K562 (cell line): ENCODE data around the gene ALDH7A1. TPM values are rescaled to one million over a fixed set of nuclear protein-coding genes. Genes with fewer than 3 reads are reported as not detected.
A peak's percentile ranks its signal among the peaks of the same experiment; 100 is the strongest.

Experiments used
- ATF7 ChIP-seq: fragments of 450-650 bp; IDR thresholded peaks from 2 replicates; pipeline ENCODE4 v1.7.1; 2014; ENCODE audit warnings: mild to moderate bottlenecking, moderate library complexity
- CC2D1A ChIP-seq: fragments of 450-650 bp; IDR thresholded peaks from 2 replicates; pipeline ENCODE4 v1.6.1; 2017; ENCODE audit warnings: mild to moderate bottlenecking
- DEAF1 ChIP-seq: fragments of 450-650 bp; formaldehyde crosslinking; IDR thresholded peaks from 2 replicates; pipeline ENCODE4 v1.4.0; 2020; ENCODE audit warnings: mild to moderate bottlenecking, moderate library complexity
- MGA ChIP-seq: fragments of 450-650 bp; IDR thresholded peaks from 2 replicates; pipeline ENCODE4 v1.6.1; 2016; ENCODE audit warnings: mild to moderate bottlenecking, moderate library complexity
- NFIC ChIP-seq: fragments of 450-650 bp; IDR thresholded peaks from 2 replicates; pipeline ENCODE4 v1.6.1; 2017; ENCODE audit warnings: mild to moderate bottlenecking, inconsistent platforms
- SMAD4 ChIP-seq: fragments of 250-450 bp; sonication (Bioruptor Pico); conservative IDR thresholded peaks from 2 replicates; pipeline ENCODE4 v1.8.0; 2021; ENCODE audit warnings: inconsistent platforms, mild to moderate bottlenecking, moderate library complexity
- TCF3 ChIP-seq: sonication (generic); formaldehyde crosslinking; IDR thresholded peaks from 2 replicates; pipeline ENCODE4 v1.4.0; 2020; ENCODE audit warnings: mild to moderate bottlenecking, missing genetic modification reagents
- TEAD1 ChIP-seq, 2 experiments: fragments of 450-650 bp in 1 of 2; sonication (generic) in 1 of 2; formaldehyde crosslinking; IDR thresholded peaks; 2 replicates each; pipeline versions ENCODE4 v1.4.0 to v1.8.0; 2020 to 2022; ENCODE audit warnings: mild to moderate bottlenecking in 2 of 2, missing genetic modification reagents in 1 of 2
- TEAD2 ChIP-seq: fragments of 450-650 bp; IDR thresholded peaks from 2 replicates; pipeline ENCODE4 v1.6.1; 2016; ENCODE audit warnings: missing genetic modification characterization, control low read depth, missing compliant biosample characterization
- THRAP3 ChIP-seq: fragments of 450-650 bp; IDR thresholded peaks from 2 replicates; pipeline ENCODE4 v1.6.1; 2016; ENCODE audit warnings: mild to moderate bottlenecking, inconsistent platforms, borderline replicate concordance
- TRIM28 ChIP-seq: fragments of 450-650 bp; IDR thresholded peaks from 2 replicates; pipeline ENCODE4 v1.6.1; 2017
- XRCC5 ChIP-seq: fragments of 200-400 bp; formaldehyde crosslinking; IDR thresholded peaks from 2 replicates; pipeline ENCODE4 v1.6.1; 2017; ENCODE audit warnings: low read depth, mild to moderate bottlenecking, low read length
- ZKSCAN3 ChIP-seq: fragments of 250-450 bp; sonication (Bioruptor Pico); IDR thresholded peaks from 2 replicates; pipeline ENCODE4 v1.4.0; 2020
- ZNF165 ChIP-seq: fragments of 250-450 bp; sonication (Bioruptor Pico); IDR thresholded peaks from 2 replicates; pipeline ENCODE4 v1.4.0; 2020; ENCODE audit warnings: borderline replicate concordance
- ZNF175 ChIP-seq: fragments of 200-800 bp; sonication (Bioruptor generic); IDR thresholded peaks from 2 replicates; pipeline ENCODE4 v1.6.1; 2016; ENCODE audit warnings: low read depth, mild to moderate bottlenecking, missing genetic modification characterization, missing compliant biosample characterization
- ZNF57 ChIP-seq: fragments of 450-650 bp; formaldehyde crosslinking; IDR thresholded peaks from 2 replicates; pipeline ENCODE4 v1.4.0; 2020; ENCODE audit warnings: mild to moderate bottlenecking, moderate library complexity
- ZNF668 ChIP-seq: fragments of 250-450 bp; sonication (Bioruptor Pico); IDR thresholded peaks from 2 replicates; pipeline ENCODE4 v1.8.0; 2022; ENCODE audit warnings: mild to moderate bottlenecking, inconsistent platforms
- ZNF695 ChIP-seq: fragments of 450-650 bp; formaldehyde crosslinking; IDR thresholded peaks from 2 replicates; pipeline ENCODE4 v1.4.0; 2020; ENCODE audit warnings: mild to moderate bottlenecking, moderate library complexity
- ZNF75A ChIP-seq: fragments of 450-650 bp; formaldehyde crosslinking; IDR thresholded peaks from 2 replicates; pipeline ENCODE4 v1.4.0; 2020; ENCODE audit warnings: mild to moderate bottlenecking
- ZNF77 ChIP-seq: fragments of 250-450 bp; sonication (Bioruptor Pico); IDR thresholded peaks from 2 replicates; pipeline ENCODE4 v1.5.0; 2020
- polyA plus RNA-seq, 8 experiments: library from polyadenylated mRNA; depleted of rRNA in 4 of 8; stranded (reverse) in 5 of 8; unstranded in 3 of 8; fragments of >200 nt; fragmentation: Nextera tagmentation in 2 of 8; fragmentation: Illumina TruSeq in 1 of 8; extraction: Ambion mirVana in 2 of 8; extraction: Trizol in 1 of 8; gene quantifications; 2 replicates each; pipeline versions ENCODE4 v1.2.1 to v1.2.3, GENCODE V29; 2011 to 2014; ENCODE audit warnings: inconsistent platforms in 1 of 8, missing spikeins in 1 of 8
- total RNA-seq, 7 experiments: library from RNA; depleted of rRNA in 6 of 7; stranded (reverse); fragments of >200 nt in 6 of 7; fragmentation: Illumina TruSeq in 2 of 7; extraction: Trizol in 2 of 7; gene quantifications; 2 replicates each; pipeline versions ENCODE4 v1.2.1 to v1.2.3, GENCODE V29; 2011 to 2021; ENCODE audit warnings: low replicate concordance in 1 of 7

The ALDH7A1 gene
- total and polyA plus RNA-seq, 9 of the 15 experiments (the other 6 are each of a cell fraction or from before 2014, with no cell fraction given) = 0.04 to 0.49 TPM; not detected in 7

DNA sequence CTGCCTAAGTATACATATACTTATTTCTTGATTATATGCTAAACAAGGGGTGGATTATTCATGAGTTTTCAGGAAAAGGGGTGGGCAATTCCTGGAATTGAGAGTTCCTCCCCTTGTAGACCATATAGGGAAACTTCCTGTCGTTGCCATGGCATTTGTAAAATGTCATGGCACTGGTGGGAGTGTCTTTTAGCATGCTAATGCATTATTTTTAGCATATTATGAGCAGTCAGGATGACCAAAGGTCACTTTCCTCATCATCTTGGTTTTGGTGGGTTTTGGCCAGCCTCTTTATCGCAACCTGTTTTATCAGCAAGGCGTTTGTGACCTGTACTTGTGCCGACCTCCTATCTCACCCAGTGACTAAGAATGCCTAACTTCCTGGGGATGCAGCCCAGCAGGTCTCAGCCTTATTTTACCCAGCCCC is 80.9 kb downstream of the ALDH7A1 start (continued):
- TF ChIP-seq ZNF165 (CRISPR knock-in tag) (no peak), ZNF75A (CRISPR knock-in tag) (no peak), CC2D1A (no peak), SMAD4 (no peak; the same call in 1 of the 2 replicates), TEAD1 (CRISPR knock-in tag; IDR thresholded peaks at IDR 0.05) (no peak), ZNF695 (CRISPR knock-in tag) (no peak), ZNF77 (CRISPR knock-in tag) (no peak), ATF7 (peak; percentile 72), DEAF1 (no peak), ZNF668 (CRISPR knock-in tag) (no peak), ZKSCAN3 (CRISPR knock-in tag) (no peak), ZNF175 (CRISPR knock-in tag) (no peak), XRCC5 (no peak), MGA (no peak), TEAD2 (tag) (0 out of 2 replicates have a peak, but pooled peaks have one; percentile 20), NFIC (no peak), THRAP3 (no peak), TRIM28 (no peak), TCF3 (CRISPR knock-in tag) (peak; percentile 71), ZNF57 (CRISPR knock-in tag) (no peak)
